HEK293 (cell line): Measurements from ENCODE around the gene ST6GAL1.
"Not testable (repeated sequence)": the region's sequence is repeated elsewhere in the genome, so short reads cannot be mapped to it uniquely, and the experiment has no call there.

Experiments used
- CTCF ChIA-PET: fragments of 350-600 bp; formaldehyde crosslinking; extraction: SDS; loops from one replicate; lab custom pipeline; 2021; ENCODE audit warnings: antibody characterized with exemption; lab: Yijun Ruan, JAX
- POLR2A ChIA-PET: fragments of 300-600 bp; formaldehyde crosslinking; extraction: SDS; loops from one replicate; lab custom pipeline; 2020; ENCODE audit warnings: antibody characterized with exemption, inconsistent platforms; lab: Yijun Ruan, JAX
- H3K27ac ChIP-seq: fragments of 200-500 bp; sonication (Bioruptor generic); 2 replicates; pipeline ENCODE4 v1.5.1; 2014; ENCODE audit warnings: low read depth, low read length, control low read depth, inconsistent platforms; ENCODE audit errors: extremely low read depth
- H3K36me3 ChIP-seq, 2 experiments: fragments of 200-500 bp in 1 of 2; sonication (Bioruptor generic) in 1 of 2; 1 replicate in 1 of 2; 2 replicates in 1 of 2; pipeline ENCODE4 v1.5.1; 2014 to 2017; ENCODE audit warnings: inconsistent platforms in 2 of 2, low read length in 2 of 2; ENCODE audit not compliant: control insufficient read depth in 2 of 2, insufficient read depth in 1 of 2
- H3K4me1 ChIP-seq: fragments of 200-500 bp; sonication (Bioruptor generic); 2 replicates; pipeline ENCODE4 v1.5.1; 2014; ENCODE audit warnings: mild to moderate bottlenecking, low read length, inconsistent platforms; ENCODE audit not compliant: control insufficient read depth, insufficient read depth
- H3K4me3 ChIP-seq: 2 replicates; pipeline ENCODE4 v1.5.1; 2011; ENCODE audit warnings: low read depth, mild to moderate bottlenecking, control low read depth, low read length, moderate library complexity
- H3K9me3 ChIP-seq: fragments of 200-500 bp; sonication (Bioruptor generic); 2 replicates; pipeline ENCODE4 v1.5.1; 2014; ENCODE audit warnings: low read depth, low read length, inconsistent platforms; ENCODE audit not compliant: control insufficient read depth, insufficient read depth
- PRDM1 ChIP-seq: fragments of 450-650 bp; formaldehyde crosslinking; IDR thresholded peaks from 2 replicates; pipeline ENCODE4; 2016; ENCODE audit warnings: missing biosample characterization, missing genetic modification characterization
- ZBTB48 ChIP-seq: fragments of 450-650 bp; formaldehyde crosslinking; IDR thresholded peaks from 2 replicates; pipeline ENCODE4 v1.5.1; 2016; ENCODE audit warnings: missing biosample characterization, missing genetic modification characterization
- ZNF157 ChIP-seq: fragments of 450-650 bp; formaldehyde crosslinking; IDR thresholded peaks from 2 replicates; pipeline ENCODE4 v1.5.1; 2016; ENCODE audit warnings: missing biosample characterization, missing genetic modification characterization
- ZNF184 ChIP-seq: fragments of 450-650 bp; IDR thresholded peaks from 2 replicates; pipeline ENCODE4 v1.5.1; 2018; ENCODE audit warnings: missing biosample characterization, mild to moderate bottlenecking, missing genetic modification characterization
- ZNF2 ChIP-seq: fragments of 450-650 bp; formaldehyde crosslinking; IDR thresholded peaks from 2 replicates; pipeline ENCODE4 v1.5.1; 2016; ENCODE audit warnings: missing biosample characterization, missing genetic modification characterization
- ZNF324 ChIP-seq: fragments of 450-650 bp; formaldehyde crosslinking; IDR thresholded peaks from 2 replicates; pipeline ENCODE4 v1.5.1; 2016; ENCODE audit warnings: missing biosample characterization, missing genetic modification characterization
- ZNF391 ChIP-seq: fragments of 450-650 bp; formaldehyde crosslinking; IDR thresholded peaks from 2 replicates; pipeline ENCODE4 v1.5.1; 2016; ENCODE audit warnings: low read depth, missing biosample characterization, missing genetic modification characterization, borderline replicate concordance
- ZNF548 ChIP-seq: fragments of 450-650 bp; formaldehyde crosslinking; IDR thresholded peaks from 2 replicates; pipeline ENCODE4 v1.5.1; 2016; ENCODE audit warnings: missing biosample characterization, missing genetic modification characterization
- ZNF585B ChIP-seq: fragments of 450-650 bp; formaldehyde crosslinking; IDR thresholded peaks from 2 replicates; pipeline ENCODE4 v1.5.1; 2016; ENCODE audit warnings: missing biosample characterization, missing genetic modification characterization
- ZNF623 ChIP-seq: fragments of 450-650 bp; formaldehyde crosslinking; IDR thresholded peaks from 2 replicates; pipeline ENCODE4 v1.5.1; 2016; ENCODE audit warnings: missing biosample characterization, missing genetic modification characterization
- TF ChIP-seq, protein P1 (sequence below): fragments of 450-650 bp; formaldehyde crosslinking; IDR thresholded peaks from 2 replicates; pipeline ENCODE4 v1.5.1; 2016; ENCODE audit warnings: missing biosample characterization, missing genetic modification characterization, low read depth
- TF ChIP-seq, protein P2 (sequence below): fragments of 450-650 bp; formaldehyde crosslinking; IDR thresholded peaks from 2 replicates; pipeline ENCODE4 v1.5.1; 2017; ENCODE audit warnings: missing biosample characterization, missing genetic modification characterization

Gene ST6GAL1

DNA sequence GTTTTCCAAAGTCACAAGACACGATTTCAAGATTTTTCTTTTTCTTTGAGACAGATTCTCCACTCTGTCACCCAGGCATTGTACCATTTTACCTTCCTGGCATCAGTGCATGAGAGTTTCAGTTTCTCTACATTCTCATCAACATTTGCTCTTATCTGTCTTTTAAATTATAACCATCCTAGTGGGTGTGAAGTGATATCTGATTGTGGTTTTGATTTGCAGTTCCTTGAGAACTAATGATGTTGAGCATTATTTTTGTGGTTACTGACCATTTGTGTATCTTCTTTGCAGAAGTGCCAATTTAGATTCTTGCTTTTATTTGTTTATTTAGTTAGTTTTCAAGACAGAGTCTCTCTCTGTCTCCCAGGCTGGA, 46.7 kb upstream of the ST6GAL1 start (continued):
- TF ChIP-seq PRDM1 (no peak), ZNF157 (tag by site-specific recombination) (no peak), ZNF184 (tag by site-specific recombination) (no peak), ZNF324 (tag by site-specific recombination) (no peak), ZNF548 (no peak), ZNF391 (tag by site-specific recombination) (no peak)
- TF ChIP-seq, all 188 proteins: peak for 0

DNA sequence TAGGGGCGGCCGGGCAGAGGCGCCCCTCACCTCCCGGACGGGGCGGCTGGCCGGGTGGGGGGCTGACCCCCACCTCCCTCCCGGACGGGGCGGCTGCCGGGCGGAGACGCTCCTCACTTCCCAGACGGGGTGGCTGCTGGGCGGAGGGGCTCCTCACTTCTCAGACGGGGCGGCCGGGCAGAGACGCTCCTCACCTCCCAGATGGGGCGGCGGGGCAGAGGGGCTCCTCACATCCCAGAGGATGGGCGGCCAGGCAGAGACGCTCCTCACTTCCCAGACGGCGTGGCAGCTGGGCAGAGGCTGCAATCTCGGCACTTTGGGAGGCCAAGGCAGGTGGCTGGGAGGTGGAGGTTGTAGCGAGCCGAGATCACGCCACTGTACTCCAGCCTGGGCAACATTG, 45.5 kb upstream of the ST6GAL1 start:
- CTCF ChIA-PET, H3K4me1 ChIP-seq, H3K9me3 ChIP-seq, H3K27ac ChIP-seq, H3K4me3 ChIP-seq, H3K36me3 ChIP-seq, POLR2A ChIA-PET: not testable (repeated sequence)

DNA sequence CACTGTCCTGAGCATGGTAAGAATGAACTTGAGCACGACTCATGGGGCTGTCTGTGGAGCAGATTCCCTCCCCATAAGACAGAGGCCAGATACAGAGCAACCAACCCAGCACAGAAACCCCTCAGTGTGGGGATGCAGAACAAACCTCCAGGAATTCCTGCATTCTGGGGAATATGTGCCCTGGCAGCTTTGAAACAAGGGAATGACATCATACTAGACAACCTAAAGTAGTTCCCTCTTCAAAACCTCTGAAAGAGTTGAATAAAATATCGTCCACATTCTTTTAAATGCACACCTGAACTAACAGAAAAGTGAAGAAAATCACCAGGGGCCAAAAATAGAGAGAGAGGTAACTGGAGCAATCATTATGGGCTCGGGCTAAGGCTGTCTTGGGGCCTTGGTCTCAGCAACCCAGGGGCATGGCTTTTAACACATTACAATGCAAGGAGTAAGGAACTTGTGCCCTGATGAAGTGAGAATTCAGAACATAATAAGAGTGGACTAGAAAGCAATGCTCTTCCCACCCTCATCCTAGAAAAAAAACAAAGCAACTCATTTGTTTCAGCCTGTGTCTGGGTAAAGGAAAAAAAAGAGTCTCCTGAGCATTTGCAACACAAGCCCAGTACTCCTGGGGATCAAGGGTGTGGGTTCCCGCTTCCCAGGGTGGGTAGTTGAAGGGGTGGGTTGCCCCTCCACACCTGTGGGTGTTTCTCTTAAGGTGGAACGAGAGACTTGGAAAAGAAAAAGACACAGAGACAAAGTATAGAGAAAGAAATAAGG, 43.9 kb upstream of the ST6GAL1 start:
- no peaks in the 10 kb centered on the region for H3K9me3 ChIP-seq
- no peak overlapping the region for H3K27ac ChIP-seq
- no peaks in the 10 kb centered on the region for H3K36me3 ChIP-seq
- TF ChIP-seq, protein P1, sequence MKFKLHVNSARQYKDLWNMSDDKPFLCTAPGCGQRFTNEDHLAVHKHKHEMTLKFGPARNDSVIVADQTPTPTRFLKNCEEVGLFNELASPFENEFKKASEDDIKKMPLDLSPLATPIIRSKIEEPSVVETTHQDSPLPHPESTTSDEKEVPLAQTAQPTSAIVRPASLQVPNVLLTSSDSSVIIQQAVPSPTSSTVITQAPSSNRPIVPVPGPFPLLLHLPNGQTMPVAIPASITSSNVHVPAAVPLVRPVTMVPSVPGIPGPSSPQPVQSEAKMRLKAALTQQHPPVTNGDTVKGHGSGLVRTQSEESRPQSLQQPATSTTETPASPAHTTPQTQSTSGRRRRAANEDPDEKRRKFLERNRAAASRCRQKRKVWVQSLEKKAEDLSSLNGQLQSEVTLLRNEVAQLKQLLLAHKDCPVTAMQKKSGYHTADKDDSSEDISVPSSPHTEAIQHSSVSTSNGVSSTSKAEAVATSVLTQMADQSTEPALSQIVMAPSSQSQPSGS, result 0 out of 2 replicates have a peak, but pooled peaks have one; percentile 4
- TF ChIP-seq ZNF2 (tag by site-specific recombination) (no peak), ZNF585B (tag by site-specific recombination) (no peak)
- POLR2A ChIA-PET, result no interaction called here
- no peak overlapping the region for H3K4me3 ChIP-seq
- CTCF ChIA-PET, result no interaction called here
- no peaks in the 10 kb centered on the region for H3K4me1 ChIP-seq

DNA sequence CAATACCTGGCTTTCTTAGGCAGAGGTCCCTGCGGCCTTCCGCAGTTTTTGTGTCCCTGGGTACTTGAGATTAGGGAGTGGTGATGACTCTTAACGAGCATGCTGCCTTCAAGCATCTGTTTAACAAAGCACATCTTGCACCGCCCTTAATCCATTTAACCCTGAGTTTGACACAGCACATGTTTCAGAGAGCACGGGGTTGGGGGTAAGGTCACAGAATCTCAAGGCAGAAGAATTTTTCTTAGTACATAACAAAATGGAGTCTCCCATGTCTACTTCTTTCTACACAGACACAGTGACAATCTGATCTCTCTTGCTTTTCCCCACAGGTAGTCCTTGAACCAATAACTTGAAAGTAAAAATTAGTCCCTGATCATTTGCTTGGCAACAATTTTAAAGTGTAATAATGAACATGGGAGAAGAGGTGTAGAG, 42.8 kb upstream of the ST6GAL1 start:
- not testable (repeated sequence) for H3K4me3 ChIP-seq

DNA sequence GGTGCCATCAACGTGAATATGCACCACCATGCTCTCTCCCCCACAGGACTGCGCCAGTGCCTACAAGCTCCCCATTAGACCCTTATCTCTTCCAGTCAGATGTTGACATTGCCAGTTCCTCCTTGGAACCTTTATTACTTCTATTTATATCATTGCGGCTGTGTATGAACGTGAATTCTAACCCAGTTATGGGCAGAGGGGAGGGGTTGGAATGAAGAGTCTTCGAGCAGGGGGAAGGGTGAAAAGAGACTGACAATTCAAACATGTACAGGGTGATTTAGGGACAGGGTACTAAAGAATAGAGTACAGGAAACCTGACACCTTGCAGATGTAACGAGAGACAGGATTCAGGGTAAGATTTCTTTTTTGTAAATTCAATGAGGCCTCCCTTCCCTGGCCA, 41.8 kb upstream of the ST6GAL1 start:
- ChIA-PET POLR2A (no interaction called here), CTCF (no interaction called here)
- Histone ChIP-seq H3K4me3 (no peak overlapping the region), H3K4me1 (no peaks in the 10 kb centered on the region), H3K27ac (no peak overlapping the region), H3K9me3 (no peaks in the 10 kb centered on the region), H3K36me3 (no peaks in the 10 kb centered on the region)
- TF ChIP-seq ZNF623 (tag by site-specific recombination) (no peak), ZBTB48 (tag by site-specific recombination) (peak; percentile 59)
- TF ChIP-seq, protein P2, sequence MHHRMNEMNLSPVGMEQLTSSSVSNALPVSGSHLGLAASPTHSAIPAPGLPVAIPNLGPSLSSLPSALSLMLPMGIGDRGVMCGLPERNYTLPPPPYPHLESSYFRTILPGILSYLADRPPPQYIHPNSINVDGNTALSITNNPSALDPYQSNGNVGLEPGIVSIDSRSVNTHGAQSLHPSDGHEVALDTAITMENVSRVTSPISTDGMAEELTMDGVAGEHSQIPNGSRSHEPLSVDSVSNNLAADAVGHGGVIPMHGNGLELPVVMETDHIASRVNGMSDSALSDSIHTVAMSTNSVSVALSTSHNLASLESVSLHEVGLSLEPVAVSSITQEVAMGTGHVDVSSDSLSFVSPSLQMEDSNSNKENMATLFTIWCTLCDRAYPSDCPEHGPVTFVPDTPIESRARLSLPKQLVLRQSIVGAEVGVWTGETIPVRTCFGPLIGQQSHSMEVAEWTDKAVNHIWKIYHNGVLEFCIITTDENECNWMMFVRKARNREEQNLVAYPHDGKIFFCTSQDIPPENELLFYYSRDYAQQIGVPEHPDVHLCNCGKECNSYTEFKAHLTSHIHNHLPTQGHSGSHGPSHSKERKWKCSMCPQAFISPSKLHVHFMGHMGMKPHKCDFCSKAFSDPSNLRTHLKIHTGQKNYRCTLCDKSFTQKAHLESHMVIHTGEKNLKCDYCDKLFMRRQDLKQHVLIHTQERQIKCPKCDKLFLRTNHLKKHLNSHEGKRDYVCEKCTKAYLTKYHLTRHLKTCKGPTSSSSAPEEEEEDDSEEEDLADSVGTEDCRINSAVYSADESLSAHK (tag by site-specific recombination), result 0 out of 2 replicates have a peak, but pooled peaks have one; percentile 17

More for the DNA sequence above, 42.8 kb upstream of the ST6GAL1 start:
- H3K4me1 ChIP-seq, H3K36me3 ChIP-seq, POLR2A ChIA-PET, CTCF ChIA-PET, H3K27ac ChIP-seq, H3K9me3 ChIP-seq: not testable (repeated sequence)
